RWPE1 (cell line): ENCODE data around the gene NOL9.

Source experiments
- CTCF ChIA-PET: fragments of 350-600 bp; sonication (Branson Sonifier 250); formaldehyde crosslinking; extraction: SDS; loops from one replicate; lab custom pipeline; 2021; lab: Yijun Ruan, JAX
- POLR2A ChIA-PET: fragments of 400-600 bp; formaldehyde crosslinking; extraction: SDS; loops from one replicate; lab custom pipeline; 2020; ENCODE audit warnings: antibody characterized with exemption; ENCODE audit not compliant: low non-redundant PET; lab: Yijun Ruan, JAX
- DNase-seq: peaks from one replicate; pipeline ENCODE4 v3.0.0; 2012; ENCODE audit warnings: low spot score
- H3K27ac ChIP-seq: fragments of 450-650 bp; 2 replicates; pipeline ENCODE4 v1.5.1; 2017
- TF ChIP-seq, protein P1 (sequence below): fragments of 450-650 bp; conservative IDR thresholded peaks from 2 replicates; pipeline ENCODE4 v1.5.1; 2017; ENCODE audit warnings: low read depth, mild to moderate bottlenecking

Gene NOL9

DNA sequence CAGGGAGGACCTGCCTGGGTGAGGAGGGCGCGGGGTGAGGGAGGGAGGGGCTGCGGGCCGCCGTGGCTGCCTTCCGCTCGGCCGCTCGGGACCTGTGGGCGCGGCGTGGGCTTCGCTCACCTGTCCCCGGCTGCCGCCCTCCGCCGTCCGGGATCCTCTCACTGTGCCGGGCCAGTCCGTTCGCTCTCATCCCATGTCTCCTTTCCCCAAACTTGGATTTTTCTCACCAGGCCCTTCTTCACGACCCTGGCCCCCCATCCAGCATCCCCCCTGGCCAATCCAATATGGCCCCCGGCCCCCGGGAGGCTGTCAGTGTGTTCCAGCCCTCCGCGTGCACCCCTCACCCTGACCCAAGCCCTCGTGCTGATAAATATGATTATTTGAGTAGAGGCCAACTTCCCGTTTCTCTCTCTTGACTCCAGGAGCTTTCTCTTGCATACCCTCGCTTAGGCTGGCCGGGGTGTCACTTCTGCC lies 25.8 kb upstream of the NOL9 start:
- peak overlapping the region; percentile 92 for H3K27ac ChIP-seq
- peak; percentile 20 for DNase-seq
- TF ChIP-seq, protein P1, sequence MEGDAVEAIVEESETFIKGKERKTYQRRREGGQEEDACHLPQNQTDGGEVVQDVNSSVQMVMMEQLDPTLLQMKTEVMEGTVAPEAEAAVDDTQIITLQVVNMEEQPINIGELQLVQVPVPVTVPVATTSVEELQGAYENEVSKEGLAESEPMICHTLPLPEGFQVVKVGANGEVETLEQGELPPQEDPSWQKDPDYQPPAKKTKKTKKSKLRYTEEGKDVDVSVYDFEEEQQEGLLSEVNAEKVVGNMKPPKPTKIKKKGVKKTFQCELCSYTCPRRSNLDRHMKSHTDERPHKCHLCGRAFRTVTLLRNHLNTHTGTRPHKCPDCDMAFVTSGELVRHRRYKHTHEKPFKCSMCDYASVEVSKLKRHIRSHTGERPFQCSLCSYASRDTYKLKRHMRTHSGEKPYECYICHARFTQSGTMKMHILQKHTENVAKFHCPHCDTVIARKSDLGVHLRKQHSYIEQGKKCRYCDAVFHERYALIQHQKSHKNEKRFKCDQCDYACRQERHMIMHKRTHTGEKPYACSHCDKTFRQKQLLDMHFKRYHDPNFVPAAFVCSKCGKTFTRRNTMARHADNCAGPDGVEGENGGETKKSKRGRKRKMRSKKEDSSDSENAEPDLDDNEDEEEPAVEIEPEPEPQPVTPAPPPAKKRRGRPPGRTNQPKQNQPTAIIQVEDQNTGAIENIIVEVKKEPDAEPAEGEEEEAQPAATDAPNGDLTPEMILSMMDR: no peak
- ChIA-PET CTCF (interaction anchor here (0.6 to 0.7 kb wide), 2 partner anchors 478 to 1880 kb away, joined by 3 to 5 read pairs; no protein-coding TSS in a partner anchor), POLR2A (interaction anchor here (0.7 to 1.6 kb wide), 3 partner anchors 26 to 164 kb away, joined by 3 read pairs; partner anchors contain the start of gene NOL9)

DNA sequence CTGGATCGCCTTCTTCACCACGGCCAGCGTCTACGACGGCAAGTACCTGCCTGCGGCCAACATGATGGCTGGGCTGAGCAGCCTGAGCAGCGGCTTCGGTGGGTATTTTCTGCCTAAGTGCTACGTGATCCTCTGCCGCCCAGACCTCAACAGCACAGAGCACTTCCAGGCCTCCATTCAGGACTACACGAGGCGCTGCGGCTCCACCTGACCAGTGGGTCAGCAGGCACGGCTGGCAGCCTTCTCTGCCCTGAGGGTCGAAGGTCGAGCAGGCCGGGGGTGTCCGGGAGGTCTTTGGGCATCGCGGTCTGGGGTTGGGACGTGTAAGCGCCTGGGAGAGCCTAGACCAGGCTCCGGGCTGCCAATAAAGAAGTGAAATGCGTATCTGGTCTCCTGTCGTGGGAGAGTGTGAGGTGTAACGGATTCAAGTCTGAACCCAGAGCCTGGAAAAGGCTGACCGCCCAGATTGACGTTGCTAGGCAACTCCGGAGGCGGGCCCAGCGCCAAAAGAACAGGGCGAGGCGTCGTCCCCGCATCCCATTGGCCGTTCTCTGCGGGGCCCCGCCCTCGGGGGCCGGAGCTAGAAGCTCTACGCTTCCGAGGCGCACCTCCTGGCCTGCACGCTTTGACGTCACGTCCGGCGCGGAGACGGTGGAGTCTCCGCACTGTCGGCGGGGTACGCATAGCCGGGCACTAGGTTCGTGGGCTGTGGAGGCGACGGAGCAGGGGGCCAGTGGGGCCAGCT lies 25.2 kb upstream of the NOL9 start, which contains the start of gene ZBTB48:
TSS of gene ZBTB48 (plus strand) at position 621 of the 745 bp plus-strand sequence. CDS start 616 bp downstream, outside the sequence.
- POLR2A ChIA-PET: interaction anchor here (0.5 to 1.6 kb wide), 4 partner anchors 21 to 163 kb away, joined by 3 to 8 read pairs (median 3); partner anchors contain the start of gene NOL9

DNA sequence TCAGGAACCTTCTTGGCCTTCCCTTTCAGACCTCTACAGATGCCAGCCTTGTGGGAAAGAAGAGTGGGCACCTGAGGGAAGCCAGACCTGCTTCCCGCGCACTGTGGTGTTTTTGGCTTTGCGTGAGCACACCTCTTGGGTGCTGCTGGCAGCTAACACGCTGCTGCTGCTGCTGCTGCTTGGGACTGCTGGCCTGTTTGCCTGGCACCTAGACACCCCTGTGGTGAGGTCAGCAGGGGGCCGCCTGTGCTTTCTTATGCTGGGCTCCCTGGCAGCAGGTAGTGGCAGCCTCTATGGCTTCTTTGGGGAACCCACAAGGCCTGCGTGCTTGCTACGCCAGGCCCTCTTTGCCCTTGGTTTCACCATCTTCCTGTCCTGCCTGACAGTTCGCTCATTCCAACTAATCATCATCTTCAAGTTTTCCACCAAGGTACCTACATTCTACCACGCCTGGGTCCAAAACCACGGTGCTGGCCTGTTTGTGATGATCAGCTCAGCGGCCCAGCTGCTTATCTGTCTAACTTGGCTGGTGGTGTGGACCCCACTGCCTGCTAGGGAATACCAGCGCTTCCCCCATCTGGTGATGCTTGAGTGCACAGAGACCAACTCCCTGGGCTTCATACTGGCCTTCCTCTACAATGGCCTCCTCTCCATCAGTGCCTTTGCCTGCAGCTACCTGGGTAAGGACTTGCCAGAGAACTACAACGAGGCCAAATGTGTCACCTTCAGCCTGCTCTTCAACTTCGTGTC lies 24.5 kb upstream of the NOL9 start:
- no peak for DNase-seq
- H3K27ac ChIP-seq: peak overlapping the region; percentile 92
- CTCF ChIA-PET: interaction anchor here (2.2 kb wide), 1 partner anchor 24 kb away, joined by 8 read pairs; the partner anchor contains the start of genes NOL9 and TAS1R1
- POLR2A ChIA-PET: no interaction called here
- TF ChIP-seq, protein P1: no peak

More for the DNA sequence above, 25.2 kb upstream of the NOL9 start, which contains the start of gene ZBTB48:
- CTCF ChIA-PET: no interaction called here
- DNase-seq: peak; percentile 99
- H3K27ac ChIP-seq: peak within 1 kb of the TSS; percentile 92
- TF ChIP-seq, protein P1: no peak

DNA sequence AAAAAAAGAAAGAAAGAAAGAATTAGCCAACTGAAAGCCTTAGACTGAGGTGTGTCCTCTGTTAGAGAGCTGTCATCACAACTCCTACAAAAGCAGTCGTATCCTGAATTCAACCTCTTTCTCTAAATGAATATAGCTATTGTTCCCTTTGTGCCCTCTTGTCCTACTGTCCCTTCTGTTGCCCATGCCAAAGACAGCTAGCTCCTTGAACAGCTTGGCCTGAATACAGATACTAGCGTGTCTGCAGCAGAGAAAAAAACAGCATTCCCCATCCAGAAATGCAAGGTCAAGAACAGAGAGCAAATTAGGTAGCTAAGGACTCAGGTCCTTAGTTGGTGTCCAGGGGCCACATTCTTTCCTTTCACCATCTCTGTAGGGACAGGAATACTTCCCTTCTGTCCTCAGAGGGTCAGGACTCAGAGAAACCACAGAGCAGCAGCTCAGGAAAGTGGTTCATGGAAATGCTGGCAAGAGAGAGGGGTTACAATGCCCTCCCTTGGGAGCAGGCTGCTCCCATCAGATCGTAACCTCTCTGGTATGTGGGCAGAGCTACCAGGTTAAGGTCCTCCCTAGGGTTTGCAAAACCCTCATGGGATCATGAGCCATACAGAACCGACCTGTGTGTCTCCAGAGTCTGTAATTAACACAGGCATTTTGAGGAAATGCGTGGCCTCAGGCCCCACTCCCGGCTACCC lies 23.7 kb upstream of the NOL9 start:
- no peak for DNase-seq
- ChIA-PET POLR2A (no interaction called here), CTCF (interaction anchor here (2.2 kb wide), 1 partner anchor 23 kb away, joined by 8 read pairs; the partner anchor contains the start of genes NOL9 and TAS1R1)
- H3K27ac ChIP-seq: no peak overlapping the region
- TF ChIP-seq, protein P1: no peak

DNA sequence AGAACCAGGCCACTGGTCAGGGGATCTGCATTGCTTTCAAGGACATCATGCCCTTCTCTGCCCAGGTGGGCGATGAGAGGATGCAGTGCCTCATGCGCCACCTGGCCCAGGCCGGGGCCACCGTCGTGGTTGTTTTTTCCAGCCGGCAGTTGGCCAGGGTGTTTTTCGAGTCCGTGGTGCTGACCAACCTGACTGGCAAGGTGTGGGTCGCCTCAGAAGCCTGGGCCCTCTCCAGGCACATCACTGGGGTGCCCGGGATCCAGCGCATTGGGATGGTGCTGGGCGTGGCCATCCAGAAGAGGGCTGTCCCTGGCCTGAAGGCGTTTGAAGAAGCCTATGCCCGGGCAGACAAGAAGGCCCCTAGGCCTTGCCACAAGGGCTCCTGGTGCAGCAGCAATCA lies 20.5 kb upstream of the NOL9 start:
- DNase-seq: no peak
- CTCF ChIA-PET: no interaction called here
- POLR2A ChIA-PET: no interaction called here
- TF ChIP-seq, protein P1: no peak
- H3K27ac ChIP-seq: no peak overlapping the region
